Mesendoderm (in vitro differentiated cells): ENCODE data around the gene RAB5IF.

ENCODE experiments used
- DNase-seq: peaks from one replicate; pipeline ENCODE4 v3.0.0; 2013
- H2AK5ac ChIP-seq: 2 replicates; pipeline ENCODE4 v1.6.1; 2013; ENCODE audit warnings: low read length, inconsistent platforms
- H2BK120ac ChIP-seq: 2 replicates; pipeline ENCODE4 v1.6.1; 2013; ENCODE audit warnings: low read depth, mild to moderate bottlenecking, low read length, moderate library complexity, mixed read lengths
- H2BK15ac ChIP-seq: replicated peaks from 2 replicates; pipeline ENCODE4 v1.6.1; 2013; ENCODE audit warnings: low read depth, mild to moderate bottlenecking, moderate library complexity
- H2BK5ac ChIP-seq: 2 replicates; pipeline ENCODE4 v1.6.1; 2013; ENCODE audit warnings: low read length, inconsistent platforms
- H3K18ac ChIP-seq: 2 replicates; pipeline ENCODE4 v1.6.1; 2013; ENCODE audit warnings: mild to moderate bottlenecking, low read length, mixed read lengths
- H3K23ac ChIP-seq: one replicate; pipeline ENCODE4 v1.6.1; 2013; ENCODE audit warnings: low read length
- H3K27ac ChIP-seq: 2 replicates; pipeline ENCODE4 v1.5.1; 2013; ENCODE audit warnings: low read depth, mild to moderate bottlenecking, inconsistent platforms, low read length, moderate library complexity
- H3K27me3 ChIP-seq: 2 replicates; pipeline ENCODE4 v1.6.1; 2013; ENCODE audit warnings: low read length, control low read depth, mild to moderate bottlenecking, inconsistent platforms; ENCODE audit not compliant: insufficient read depth, poor library complexity
- H3K36me3 ChIP-seq: 2 replicates; pipeline ENCODE4 v1.6.1; 2013; ENCODE audit warnings: low read length, inconsistent platforms; ENCODE audit not compliant: control insufficient read depth, insufficient read depth
- H3K4ac ChIP-seq: one replicate; pipeline ENCODE4 v1.6.1; 2013; ENCODE audit warnings: low read depth, mild to moderate bottlenecking, low read length, moderate library complexity
- H3K4me1 ChIP-seq: 2 replicates; pipeline ENCODE4 v1.6.1; 2013; ENCODE audit warnings: low read depth, low read length, inconsistent platforms; ENCODE audit not compliant: control insufficient read depth
- H3K4me2 ChIP-seq: 2 replicates; pipeline ENCODE4 v1.6.1; 2013; ENCODE audit warnings: low read length
- H3K4me3 ChIP-seq: 2 replicates; pipeline ENCODE4 v1.5.1; 2013; ENCODE audit warnings: mild to moderate bottlenecking, low read length
- H3K56ac ChIP-seq: one replicate; pipeline ENCODE4 v1.6.1; 2013; ENCODE audit warnings: low read length
- H3K79me1 ChIP-seq: 2 replicates; pipeline ENCODE4 v1.6.1; 2013; ENCODE audit warnings: low read length, inconsistent platforms
- H3K79me2 ChIP-seq: 2 replicates; pipeline ENCODE4 v1.6.1; 2013; ENCODE audit warnings: mild to moderate bottlenecking, low read length; ENCODE audit not compliant: control insufficient read depth, insufficient read depth
- H3K9ac ChIP-seq: 2 replicates; pipeline ENCODE4 v1.6.1; 2013; ENCODE audit warnings: low read length, inconsistent platforms
- H4K5ac ChIP-seq: one replicate; pipeline ENCODE4 v1.6.1; 2013; ENCODE audit warnings: low read length
- H4K8ac ChIP-seq: one replicate; pipeline ENCODE4 v1.6.1; 2013; ENCODE audit warnings: low read depth, mild to moderate bottlenecking, control low read depth, low read length, moderate library complexity
- WGBS: extraction: QIAGEN DNeasy Blood & Tissue Kit; methylation state at CpG from one replicate; pipeline ENCODE4 v1.1.7; 2013; ENCODE audit warnings: low lambda C conversion rate, missing lambda C conversion rate; ENCODE audit not compliant: insufficient coverage; ENCODE audit errors: extremely low coverage; 5-methylcytosine and 5-hydroxymethylcytosine counted together

RAB5IF gene

GRCh38 chr20:36582322-36582721, 23.3 kb upstream of the RAB5IF start:
- Histone ChIP-seq H3K4me1 (peaks cover 7% of the 10 kb centered on the region), H2AK5ac (no peak overlapping the region), H3K27me3 (no peaks in the 10 kb centered on the region), H3K4me3 (no peak overlapping the region), H3K18ac (no peak overlapping the region), H3K4me2 (no peak overlapping the region), H3K79me1 (peaks cover 16% of the 10 kb centered on the region), H3K9ac (no peak overlapping the region), H2BK120ac (no peak overlapping the region), H3K27ac (no peak overlapping the region), H3K36me3 (peaks cover 8% of the 10 kb centered on the region), H4K5ac (no peak overlapping the region), H3K4ac (no peak overlapping the region), H4K8ac (no peak overlapping the region), H2BK5ac (no peak overlapping the region), H2BK15ac (no peak overlapping the region), H3K56ac (no peak overlapping the region), H3K23ac (no peak overlapping the region), H3K79me2 (peaks cover 14% of the 10 kb centered on the region)
- no CpG with 5 or more reads among the region's 4 CpGs for WGBS
- no peak for DNase-seq

- Histone ChIP-seq H3K9ac (no peak overlapping the region), H3K27ac (no peak overlapping the region), H3K4me3 (no peak overlapping the region), H3K23ac (no peak overlapping the region), H3K56ac (no peak overlapping the region), H2BK15ac (no peak overlapping the region), H2AK5ac (no peak overlapping the region), H4K8ac (no peak overlapping the region), H4K5ac (no peak overlapping the region), H3K36me3 (peaks cover 8% of the 10 kb centered on the region), H2BK120ac (no peak overlapping the region), H3K18ac (no peak overlapping the region), H3K4ac (no peak overlapping the region), H3K4me1 (peaks cover 7% of the 10 kb centered on the region), H2BK5ac (no peak overlapping the region), H3K79me1 (peaks cover 14% of the 10 kb centered on the region), H3K79me2 (peaks cover 11% of the 10 kb centered on the region), H3K27me3 (no peaks in the 10 kb centered on the region), H3K4me2 (no peak overlapping the region)
- no CpG with 5 or more reads among the region's 4 CpGs for WGBS
- DNase-seq = no peak
These were observed 22.8 kb upstream of the RAB5IF start for GRCh38 chr20:36582821-36583220.

DNA sequence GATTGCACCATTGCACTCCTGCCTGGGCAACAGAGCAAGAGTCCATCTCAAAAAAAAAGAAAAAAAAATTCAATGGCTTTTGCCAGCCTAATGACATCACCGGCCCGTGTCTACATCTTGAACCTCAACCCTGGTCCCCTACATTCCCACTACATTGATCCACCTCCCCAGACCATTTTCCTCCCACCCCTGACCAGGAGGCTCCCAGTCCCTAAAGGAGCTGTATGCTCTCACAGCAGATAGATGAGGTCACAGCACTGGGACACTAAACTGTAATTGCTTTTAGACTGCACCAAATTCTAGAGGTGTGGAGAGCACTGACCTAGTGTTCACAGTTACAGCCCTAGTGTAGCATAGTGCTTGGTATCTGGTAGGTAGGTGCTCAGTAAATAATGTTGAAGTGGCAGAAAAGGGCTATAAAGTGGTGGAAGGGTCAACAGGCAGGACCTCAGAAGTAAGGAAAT, 21.5 kb upstream of the RAB5IF start:
- no peak overlapping the region for H2BK15ac ChIP-seq
- no peak overlapping the region for H3K23ac ChIP-seq
- no CpG with 5 or more reads among the region's 2 CpGs for WGBS
- H3K27me3 ChIP-seq = no peaks in the 10 kb centered on the region
- no peak overlapping the region for H3K27ac ChIP-seq
- H3K4me1 ChIP-seq = peaks cover 7% of the 10 kb centered on the region
- no peak overlapping the region for H3K4ac ChIP-seq
- no peak for DNase-seq
- no peak overlapping the region for H3K18ac ChIP-seq
- no peak overlapping the region for H3K4me2 ChIP-seq
- H3K36me3 ChIP-seq = peaks cover 5% of the 10 kb centered on the region
- no peak overlapping the region for H3K9ac ChIP-seq
- no peak overlapping the region for H3K56ac ChIP-seq
- no peak overlapping the region for H2BK5ac ChIP-seq
- H3K79me2 ChIP-seq = peaks cover 1% of the 10 kb centered on the region
- H2AK5ac ChIP-seq = no peak overlapping the region
- H2BK120ac ChIP-seq = no peak overlapping the region
- no peak overlapping the region for H4K5ac ChIP-seq
- H3K4me3 ChIP-seq = no peak overlapping the region
- peaks cover 8% of the 10 kb centered on the region for H3K79me1 ChIP-seq
- no peak overlapping the region for H4K8ac ChIP-seq

- Histone ChIP-seq H4K5ac (no peak overlapping the region), H3K4me1 (peaks cover 7% of the 10 kb centered on the region), H3K23ac (no peak overlapping the region), H2AK5ac (no peak overlapping the region), H4K8ac (no peak overlapping the region), H3K79me1 (peaks cover 8% of the 10 kb centered on the region), H2BK5ac (peak overlapping the region; percentile 79), H3K4ac (peak overlapping the region; percentile 71), H3K27ac (peak overlapping the region; percentile 93), H3K79me2 (peaks cover 1% of the 10 kb centered on the region), H3K9ac (peak overlapping the region; percentile 17), H2BK15ac (no peak overlapping the region), H3K4me2 (no peak overlapping the region), H3K36me3 (peaks cover 3% of the 10 kb centered on the region), H3K4me3 (no peak overlapping the region), H2BK120ac (no peak overlapping the region), H3K27me3 (no peaks in the 10 kb centered on the region), H3K56ac (peak overlapping the region; percentile 78), H3K18ac (peak overlapping the region; percentile 6)
- DNase-seq = peak; percentile 98
- WGBS = no CpG with 5 or more reads among the region's 8 CpGs
These were observed 20.0 kb upstream of the RAB5IF start for GRCh38 chr20:36585410-36586125.

GRCh38 chr20:36587388-36588070, 18.1 kb upstream of the RAB5IF start:
- no peaks in the 10 kb centered on the region for H3K27me3 ChIP-seq
- WGBS = no CpG with 5 or more reads among the region's 3 CpGs
- H3K4me2 ChIP-seq = no peak overlapping the region
- H3K27ac ChIP-seq = no peak overlapping the region
- H3K36me3 ChIP-seq = peaks cover 2% of the 10 kb centered on the region
- peaks cover 1% of the 10 kb centered on the region for H3K79me2 ChIP-seq
- no peak overlapping the region for H3K4me3 ChIP-seq
- H2BK120ac ChIP-seq = no peak overlapping the region
- H3K9ac ChIP-seq = no peak overlapping the region
- H3K23ac ChIP-seq = no peak overlapping the region
- H2BK5ac ChIP-seq = no peak overlapping the region
- no peak overlapping the region for H2AK5ac ChIP-seq
- no peak overlapping the region for H3K4ac ChIP-seq
- no peak overlapping the region for H4K8ac ChIP-seq
- DNase-seq = no peak
- peaks cover 12% of the 10 kb centered on the region for H3K4me1 ChIP-seq
- no peak overlapping the region for H2BK15ac ChIP-seq
- H3K56ac ChIP-seq = no peak overlapping the region
- peaks cover 5% of the 10 kb centered on the region for H3K79me1 ChIP-seq
- H3K18ac ChIP-seq = no peak overlapping the region
- H4K5ac ChIP-seq = no peak overlapping the region
